ENCODE results near the gene PRR20G.

PRR20G gene

DNA sequence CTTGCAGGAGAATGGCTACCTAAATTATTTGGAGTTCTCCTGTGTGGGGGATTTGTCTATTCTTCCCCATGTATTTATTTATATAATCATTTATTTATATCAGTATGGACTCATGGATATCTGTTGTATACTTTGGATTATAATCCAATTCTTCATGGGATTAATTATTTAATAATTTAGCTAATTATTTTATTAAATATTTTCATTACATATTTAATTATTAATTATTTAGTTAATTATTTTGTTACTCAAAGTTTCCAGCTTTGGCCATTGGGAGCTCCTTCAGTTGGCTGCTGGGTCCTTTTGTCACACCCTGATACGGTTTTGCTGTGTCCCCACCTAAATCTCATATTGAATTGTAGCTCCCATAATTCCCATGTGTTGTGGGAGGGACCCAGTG is 3.3 kb upstream of the PRR20G start:
- Histone ChIP-seq H3K36me3 (ENCODE audit: insufficient read depth, low read length) (no peaks in the 10 kb centered on the region), H3K9me3 (ENCODE audit: low read length) (peaks cover 1% of the 10 kb centered on the region), H3K27me3 (ENCODE audit: insufficient read depth, low read length) (no peaks in the 10 kb centered on the region), H3K4me3 (ENCODE audit: low read length) (no peak overlapping the region), H3K4me1 (ENCODE audit: insufficient read depth, low read length) (no peaks in the 10 kb centered on the region), H2AFZ (ENCODE audit: low read depth, low read length) (no peak overlapping the region)

DNA sequence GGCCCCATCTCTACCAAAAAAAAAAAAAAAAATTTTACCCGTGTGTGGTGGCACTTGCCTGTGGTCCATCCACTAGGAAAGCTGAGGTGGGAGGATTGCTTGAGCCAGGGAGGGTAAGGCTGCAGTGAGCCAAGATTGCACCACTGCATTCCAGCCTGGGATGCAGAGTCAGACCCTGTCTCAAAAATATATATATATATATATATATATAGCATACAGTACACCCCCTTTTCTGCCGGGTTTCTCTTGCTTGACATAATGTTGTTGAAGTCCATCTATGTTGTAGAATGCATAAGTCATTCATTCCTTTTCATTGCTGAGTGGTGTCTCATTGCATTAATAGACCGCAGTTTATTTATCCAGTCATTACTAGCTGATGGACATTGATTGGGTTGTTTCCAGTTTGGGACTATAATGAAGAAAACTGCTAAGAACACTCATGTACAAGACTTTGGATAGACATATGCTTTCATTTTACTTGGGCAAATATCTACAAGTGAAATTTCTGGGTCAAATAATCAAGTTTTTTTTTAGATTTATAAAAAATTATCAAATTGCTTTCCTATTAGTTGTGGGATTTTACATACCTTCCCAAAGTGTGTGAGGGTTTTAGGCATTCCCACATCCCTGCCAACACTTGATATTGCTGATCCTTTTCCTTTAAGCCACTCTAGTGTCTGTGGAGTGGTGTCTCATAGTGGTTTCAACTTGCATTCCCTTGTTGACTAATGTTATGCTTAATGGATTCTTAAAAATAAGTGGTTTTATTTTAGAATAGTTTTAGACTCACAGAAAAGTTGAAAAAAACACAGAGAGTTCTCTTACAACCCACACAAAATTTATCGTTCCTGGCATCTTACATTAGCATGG is 2.1 kb upstream of the PRR20G start:
- Histone ChIP-seq H3K36me3 (ENCODE audit: insufficient read depth, low read length) (no peaks in the 10 kb centered on the region), H3K27me3 (ENCODE audit: insufficient read depth, low read length) (no peaks in the 10 kb centered on the region), H3K9me3 (ENCODE audit: low read length) (peaks cover 1% of the 10 kb centered on the region), H2AFZ (ENCODE audit: low read depth, low read length) (no peak overlapping the region), H3K4me3 (ENCODE audit: low read length) (no peak overlapping the region), H3K4me1 (ENCODE audit: insufficient read depth, low read length) (no peaks in the 10 kb centered on the region)

DNA sequence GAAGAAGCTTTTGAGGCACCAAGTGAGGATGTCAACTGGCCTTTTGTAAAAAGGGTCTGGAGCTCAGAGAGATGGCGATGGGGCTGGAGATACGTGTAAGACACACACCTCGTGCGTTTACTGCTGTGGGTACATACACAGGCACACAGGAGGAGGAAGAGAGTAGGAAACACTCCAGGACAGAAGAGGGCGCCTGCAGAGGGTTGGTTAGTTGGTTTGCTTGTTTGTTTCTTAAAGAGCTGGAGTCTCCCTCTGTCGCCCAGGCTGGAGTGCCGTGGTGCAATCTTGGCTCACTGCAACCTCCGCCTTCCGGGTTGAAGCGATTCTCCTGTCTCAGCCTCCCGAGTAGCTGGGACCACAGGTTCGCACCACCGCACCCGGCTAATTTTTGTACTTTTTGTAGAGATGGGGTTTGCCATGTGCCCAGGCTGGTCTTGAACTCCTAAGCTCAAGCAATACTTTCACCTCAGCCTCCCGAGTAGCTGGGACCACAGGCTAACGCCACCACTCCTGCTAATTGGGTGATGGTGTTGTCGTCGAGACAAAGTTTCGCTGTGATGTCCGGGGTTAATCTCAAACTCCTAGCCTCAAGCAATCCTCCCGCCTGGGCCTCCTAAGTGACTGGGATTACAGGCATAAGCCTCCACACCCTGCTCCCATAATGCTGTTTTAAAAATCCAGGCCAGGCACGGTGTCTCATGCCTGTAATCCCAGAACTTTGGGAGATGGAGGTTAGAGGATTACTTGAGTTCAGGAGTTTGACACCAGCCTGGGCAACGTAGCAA is 1.3 kb upstream of the PRR20G start:
- no peaks in the 10 kb centered on the region for H3K36me3 ChIP-seq (ENCODE audit: insufficient read depth, low read length)
- H2AFZ ChIP-seq (ENCODE audit: low read depth, low read length) = no peak overlapping the region
- no peaks in the 10 kb centered on the region for H3K4me1 ChIP-seq (ENCODE audit: insufficient read depth, low read length)
- no peak overlapping the region for H3K4me3 ChIP-seq (ENCODE audit: low read length)
- no peaks in the 10 kb centered on the region for H3K27me3 ChIP-seq (ENCODE audit: insufficient read depth, low read length)
- peaks cover 1% of the 10 kb centered on the region for H3K9me3 ChIP-seq (ENCODE audit: low read length)

DNA sequence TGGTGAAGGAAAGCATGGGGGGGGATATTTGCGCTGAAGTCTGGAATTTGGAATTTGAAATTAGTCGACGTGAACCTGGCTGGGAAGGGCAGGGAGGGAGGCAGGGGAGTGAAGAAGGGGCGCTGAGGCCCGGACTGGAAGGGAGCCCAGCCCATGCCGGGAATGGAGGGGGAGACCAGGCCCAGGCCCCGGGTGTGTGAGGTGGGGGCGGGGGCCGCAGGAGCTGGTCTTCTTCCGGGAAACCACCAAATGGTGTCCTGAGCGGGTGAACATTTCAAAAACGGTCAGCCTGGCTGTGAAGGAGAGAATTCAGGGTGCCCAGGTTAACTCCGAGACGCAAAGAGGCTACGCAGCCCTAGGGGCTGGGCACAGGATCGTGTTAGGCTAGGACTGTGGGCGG is 497 bp upstream of the PRR20G start:
- no peak overlapping the region for H3K4me3 ChIP-seq (ENCODE audit: low read length)
- no peaks in the 10 kb centered on the region for H3K36me3 ChIP-seq (ENCODE audit: insufficient read depth, low read length)
- H3K4me1 ChIP-seq (ENCODE audit: insufficient read depth, low read length) = no peaks in the 10 kb centered on the region
- no peaks in the 10 kb centered on the region for H3K9me3 ChIP-seq (ENCODE audit: low read length)
- no peaks in the 10 kb centered on the region for H3K27me3 ChIP-seq (ENCODE audit: insufficient read depth, low read length)
- H2AFZ ChIP-seq (ENCODE audit: low read depth, low read length) = no peak overlapping the region

DNA sequence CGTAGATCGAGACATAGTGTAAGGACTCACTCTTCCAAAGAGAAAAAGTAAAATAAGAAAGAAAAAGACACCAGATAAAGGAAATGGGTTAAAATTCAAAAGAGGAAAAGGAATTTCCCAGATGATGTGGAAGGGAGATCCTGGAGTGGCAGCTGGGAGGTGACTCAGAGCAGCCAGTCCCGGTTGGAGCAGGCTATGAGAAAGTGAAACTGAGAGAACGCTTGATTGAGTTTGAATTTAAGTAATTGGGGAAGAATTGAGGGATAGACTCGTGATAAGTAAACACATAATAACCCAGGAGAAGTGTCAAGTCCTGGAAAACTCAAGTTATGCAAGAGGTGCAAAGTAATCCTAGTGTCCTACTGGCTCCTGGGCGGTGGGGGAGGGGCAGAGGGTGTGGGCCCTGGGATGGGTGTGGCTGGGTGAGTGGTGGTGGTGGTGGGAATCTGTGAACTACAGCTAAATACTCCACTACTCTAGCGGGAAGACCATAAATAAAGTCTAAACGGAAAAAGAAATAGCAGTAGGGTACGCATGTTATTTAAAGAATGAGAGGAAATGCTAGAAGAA is 1.2 kb downstream of the PRR20G start:
- Histone ChIP-seq H3K9me3 (ENCODE audit: low read length) (no peaks in the 10 kb centered on the region), H3K4me3 (ENCODE audit: low read length) (no peak overlapping the region), H3K27me3 (ENCODE audit: insufficient read depth, low read length) (no peaks in the 10 kb centered on the region), H2AFZ (ENCODE audit: low read depth, low read length) (no peak overlapping the region), H3K4me1 (ENCODE audit: insufficient read depth, low read length) (no peaks in the 10 kb centered on the region), H3K36me3 (ENCODE audit: insufficient read depth, low read length) (no peaks in the 10 kb centered on the region)

DNA sequence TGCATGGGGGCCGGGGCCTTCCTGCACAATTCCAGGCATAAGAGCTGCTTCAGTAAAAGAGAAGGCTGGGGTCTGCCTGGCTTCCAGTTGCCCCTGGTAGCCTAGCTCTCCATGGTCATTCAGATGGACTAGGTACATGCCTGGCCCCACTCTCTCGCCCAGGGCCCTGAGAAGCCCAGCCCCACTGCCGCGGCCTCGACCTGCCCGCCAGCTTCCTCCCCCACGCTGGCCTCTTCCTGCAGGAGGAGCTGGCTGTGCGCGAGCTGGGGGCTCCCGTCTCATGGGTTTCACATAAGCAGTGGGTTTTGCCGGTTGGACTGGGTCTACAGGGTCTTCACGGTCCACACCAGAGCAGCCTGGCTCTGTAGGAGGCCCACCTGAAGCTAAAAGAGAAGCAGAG is 3.6 kb downstream of the PRR20G start:
- Histone ChIP-seq H3K9me3 (ENCODE audit: low read length) (no peaks in the 10 kb centered on the region), H3K4me3 (ENCODE audit: low read length) (no peak overlapping the region), H3K27me3 (ENCODE audit: insufficient read depth, low read length) (no peaks in the 10 kb centered on the region), H2AFZ (ENCODE audit: low read depth, low read length) (no peak overlapping the region), H3K4me1 (ENCODE audit: insufficient read depth, low read length) (no peaks in the 10 kb centered on the region), H3K36me3 (ENCODE audit: insufficient read depth, low read length) (no peaks in the 10 kb centered on the region)

DNA sequence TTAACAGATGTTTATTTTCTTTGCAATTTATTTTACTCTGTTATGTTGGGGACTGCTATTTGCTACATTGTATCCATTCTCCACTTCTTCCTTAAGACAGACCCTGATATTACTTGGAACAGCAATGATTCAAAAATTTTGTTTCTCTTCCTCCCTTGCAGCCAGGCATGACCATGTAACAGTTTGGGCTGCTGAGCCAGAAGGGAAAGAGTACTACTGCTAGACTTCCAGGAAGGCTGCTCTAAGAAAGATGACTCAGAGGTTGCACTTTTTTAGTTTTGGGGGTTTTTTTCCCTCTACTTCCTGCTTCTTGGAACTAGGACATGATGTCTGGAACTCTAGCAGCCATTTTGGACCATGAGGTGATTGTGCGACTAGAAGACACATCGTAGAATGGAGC is 10.3 kb downstream of the PRR20G start:
- Histone ChIP-seq H3K27me3 (ENCODE audit: insufficient read depth, low read length) (no peaks in the 10 kb centered on the region), H3K4me1 (ENCODE audit: insufficient read depth, low read length) (no peaks in the 10 kb centered on the region), H3K4me3 (ENCODE audit: low read length) (no peak overlapping the region), H3K9me3 (ENCODE audit: low read length) (peaks cover 10% of the 10 kb centered on the region), H3K36me3 (ENCODE audit: insufficient read depth, low read length) (no peaks in the 10 kb centered on the region), H2AFZ (ENCODE audit: low read depth, low read length) (no peak overlapping the region)

DNA sequence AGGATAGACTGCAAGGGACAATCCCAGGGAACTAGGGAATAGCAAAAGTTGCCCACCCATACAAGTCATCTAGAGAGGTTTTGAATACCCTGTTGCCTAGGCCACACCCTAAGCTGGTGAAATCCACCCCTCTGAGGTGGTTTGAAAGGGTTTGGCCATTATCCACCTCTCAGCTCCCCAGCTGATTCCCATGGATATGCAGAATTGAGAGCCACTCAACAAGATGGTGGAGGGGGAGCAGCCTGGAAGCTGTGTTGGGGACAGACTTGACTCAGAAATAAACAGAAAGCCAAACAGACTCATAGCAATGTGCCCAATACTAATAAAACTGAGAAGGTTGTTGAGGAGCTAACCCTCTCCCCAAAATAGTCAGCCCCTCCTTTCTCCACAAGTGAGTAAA is 10.9 kb downstream of the PRR20G start:
- Histone ChIP-seq H3K27me3 (ENCODE audit: insufficient read depth, low read length) (no peaks in the 10 kb centered on the region), H2AFZ (ENCODE audit: low read depth, low read length) (no peak overlapping the region), H3K36me3 (ENCODE audit: insufficient read depth, low read length) (no peaks in the 10 kb centered on the region), H3K4me3 (ENCODE audit: low read length) (no peak overlapping the region), H3K4me1 (ENCODE audit: insufficient read depth, low read length) (no peaks in the 10 kb centered on the region), H3K9me3 (ENCODE audit: low read length) (peaks cover 10% of the 10 kb centered on the region)

DNA sequence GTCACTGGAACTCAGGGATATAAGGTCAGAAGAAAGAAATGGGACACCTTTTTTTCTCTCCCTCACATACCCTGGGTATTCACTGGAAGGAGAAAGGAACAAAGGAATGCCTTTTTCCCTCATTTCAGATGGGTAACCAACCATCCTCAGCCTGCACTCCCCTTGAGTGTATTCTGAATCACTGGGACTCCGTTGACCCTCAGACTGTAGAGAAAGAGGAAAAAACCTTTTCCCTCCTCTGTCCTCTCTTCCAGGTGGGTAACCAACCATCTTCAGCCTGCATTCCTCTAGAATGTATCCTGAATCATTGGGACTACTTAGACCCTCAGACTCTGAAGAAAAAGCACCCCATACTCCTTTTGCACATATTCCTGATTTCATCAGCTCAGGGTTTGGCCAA is 11.4 kb downstream of the PRR20G start:
- H3K36me3 ChIP-seq (ENCODE audit: insufficient read depth, low read length) = no peaks in the 10 kb centered on the region
- H2AFZ ChIP-seq (ENCODE audit: low read depth, low read length) = no peak overlapping the region
- H3K4me3 ChIP-seq (ENCODE audit: low read length) = no peak overlapping the region
- H3K4me1 ChIP-seq (ENCODE audit: insufficient read depth, low read length) = no peaks in the 10 kb centered on the region
- peaks cover 10% of the 10 kb centered on the region for H3K9me3 ChIP-seq (ENCODE audit: low read length)
- H3K27me3 ChIP-seq (ENCODE audit: insufficient read depth, low read length) = no peaks in the 10 kb centered on the region

DNA sequence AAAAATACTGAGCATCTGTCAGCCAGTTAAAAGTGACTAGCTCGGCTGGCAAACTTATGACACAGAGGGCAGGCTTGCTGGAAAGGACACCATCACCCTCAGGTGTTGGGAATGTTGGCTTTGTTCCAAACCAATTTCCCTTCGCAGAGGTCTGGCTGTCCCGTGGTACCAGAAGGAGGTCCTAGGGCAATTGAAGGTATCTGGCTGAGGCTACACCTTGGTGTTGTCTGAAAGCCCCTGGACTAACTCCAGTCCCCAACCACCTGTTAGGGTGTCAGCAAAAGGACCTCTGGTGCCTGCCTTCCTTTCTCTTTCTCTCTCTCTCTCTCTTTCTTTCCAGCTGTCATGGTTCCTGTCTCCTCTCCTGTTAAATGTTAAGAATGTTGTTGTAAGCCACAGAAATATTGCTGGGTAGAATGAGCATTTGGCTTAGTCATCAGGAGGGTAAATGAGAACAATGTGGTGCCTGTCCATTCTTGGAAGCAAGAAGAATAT is 12.5 kb downstream of the PRR20G start:
- no peaks in the 10 kb centered on the region for H3K36me3 ChIP-seq (ENCODE audit: insufficient read depth, low read length)
- no peaks in the 10 kb centered on the region for H3K27me3 ChIP-seq (ENCODE audit: insufficient read depth, low read length)
- H3K4me1 ChIP-seq (ENCODE audit: insufficient read depth, low read length) = no peaks in the 10 kb centered on the region

DNA sequence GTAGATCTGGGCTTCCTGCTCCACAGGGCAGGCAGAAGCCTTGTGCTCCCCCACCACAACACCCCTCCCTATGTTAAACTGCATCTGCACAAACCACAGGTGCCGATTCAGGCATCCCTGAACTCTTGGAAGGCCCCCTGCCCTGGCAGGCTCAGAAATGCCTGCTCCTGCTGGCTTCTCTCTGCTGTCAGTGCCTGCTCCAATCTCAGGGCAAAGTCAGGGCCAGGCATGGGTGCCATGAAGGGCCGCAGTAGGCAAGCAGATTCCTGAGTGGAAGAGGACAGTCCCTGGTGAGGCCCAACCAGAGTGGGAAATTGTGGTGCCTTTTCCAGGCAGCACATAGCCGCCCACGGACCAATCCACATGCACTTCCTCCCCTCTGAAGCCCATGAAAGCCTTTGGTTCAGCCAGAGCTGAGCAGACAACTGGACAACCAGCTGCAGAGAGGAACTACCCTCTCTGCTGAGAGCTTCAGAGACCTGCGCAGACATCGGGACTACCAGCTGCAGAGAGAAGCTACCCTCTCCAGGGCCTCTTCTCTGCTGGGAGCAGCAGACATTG is 13.6 kb downstream of the PRR20G start:
- no peaks in the 10 kb centered on the region for H3K4me1 ChIP-seq (ENCODE audit: insufficient read depth, low read length)
- H2AFZ ChIP-seq (ENCODE audit: low read depth, low read length) = no peak overlapping the region
- H3K36me3 ChIP-seq (ENCODE audit: insufficient read depth, low read length) = no peaks in the 10 kb centered on the region
- H3K27me3 ChIP-seq (ENCODE audit: insufficient read depth, low read length) = no peaks in the 10 kb centered on the region
- no peak overlapping the region for H3K4me3 ChIP-seq (ENCODE audit: low read length)
- peaks cover 10% of the 10 kb centered on the region for H3K9me3 ChIP-seq (ENCODE audit: low read length)

More for the DNA sequence above, 12.5 kb downstream of the PRR20G start:
- H2AFZ ChIP-seq (ENCODE audit: low read depth, low read length) = no peak overlapping the region
- peaks cover 10% of the 10 kb centered on the region for H3K9me3 ChIP-seq (ENCODE audit: low read length)
- H3K4me3 ChIP-seq (ENCODE audit: low read length) = no peak overlapping the region

DNA sequence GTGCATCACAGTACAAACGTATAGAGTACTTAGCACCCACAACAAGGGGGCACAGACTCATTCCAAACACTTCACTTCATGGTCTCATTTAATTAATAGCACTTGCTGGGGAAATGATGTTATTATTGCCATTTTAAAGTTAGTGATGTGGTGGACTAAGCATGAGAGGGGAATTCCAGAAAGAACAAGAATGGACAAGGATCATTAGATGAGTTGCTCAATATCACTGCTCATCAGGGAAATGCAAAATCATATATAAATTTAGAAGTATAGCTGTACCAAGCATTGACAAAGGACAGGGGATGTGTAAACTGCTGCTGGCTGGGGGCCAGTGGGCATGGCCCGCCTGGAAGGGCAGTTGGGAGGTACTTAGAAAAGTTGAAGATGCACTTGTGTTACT is 14.6 kb downstream of the PRR20G start:
- Histone ChIP-seq H3K9me3 (ENCODE audit: low read length) (peaks cover 10% of the 10 kb centered on the region), H3K4me3 (ENCODE audit: low read length) (no peak overlapping the region), H3K36me3 (ENCODE audit: insufficient read depth, low read length) (no peaks in the 10 kb centered on the region), H3K4me1 (ENCODE audit: insufficient read depth, low read length) (no peaks in the 10 kb centered on the region), H2AFZ (ENCODE audit: low read depth, low read length) (no peak overlapping the region), H3K27me3 (ENCODE audit: insufficient read depth, low read length) (no peaks in the 10 kb centered on the region)

DNA sequence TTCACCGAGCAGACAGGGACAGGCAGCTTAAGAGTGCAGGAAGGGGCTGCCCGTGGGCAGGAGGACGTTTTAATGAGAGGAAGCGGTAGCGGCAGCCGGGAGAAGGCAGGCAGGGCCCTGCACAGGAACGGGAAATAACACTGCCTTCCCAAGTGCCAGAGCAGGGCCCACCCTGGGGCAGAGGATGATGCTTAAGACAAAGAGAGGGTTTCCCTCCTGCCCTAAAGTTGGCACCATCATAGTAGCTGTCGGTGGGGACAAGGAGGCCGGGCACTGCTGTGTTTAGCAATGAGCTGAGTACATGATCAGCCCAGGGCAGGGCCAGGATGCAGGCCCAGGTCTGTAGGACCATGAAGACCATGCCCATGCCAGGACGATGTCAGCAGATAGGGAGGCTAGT is 21.7 kb downstream of the PRR20G start:
- Histone ChIP-seq H3K4me1 (ENCODE audit: insufficient read depth, low read length) (no peaks in the 10 kb centered on the region), H2AFZ (ENCODE audit: low read depth, low read length) (no peak overlapping the region), H3K27me3 (ENCODE audit: insufficient read depth, low read length) (no peaks in the 10 kb centered on the region), H3K36me3 (ENCODE audit: insufficient read depth, low read length) (no peaks in the 10 kb centered on the region), H3K9me3 (ENCODE audit: low read length) (no peaks in the 10 kb centered on the region), H3K4me3 (ENCODE audit: low read length) (no peak overlapping the region)
